EH (cell line): ENCODE measurements around the gene USP12.
A peak's percentile ranks its signal among the peaks of the same experiment; 100 is the strongest.
"Not testable (repeated sequence)": the region's sequence is repeated elsewhere in the genome, so short reads cannot be mapped to it uniquely, and the experiment has no call there.

Experiments used
- DNase-seq: peaks from one replicate; pipeline ENCODE4 v3.0.0-alpha.2; 2015; ENCODE audit warnings: low read depth

The USP12 gene

GRCh38 chr13:27149702-27150101 lies 21.9 kb downstream of the USP12 start:
- DNase-seq, result no peak

DNA sequence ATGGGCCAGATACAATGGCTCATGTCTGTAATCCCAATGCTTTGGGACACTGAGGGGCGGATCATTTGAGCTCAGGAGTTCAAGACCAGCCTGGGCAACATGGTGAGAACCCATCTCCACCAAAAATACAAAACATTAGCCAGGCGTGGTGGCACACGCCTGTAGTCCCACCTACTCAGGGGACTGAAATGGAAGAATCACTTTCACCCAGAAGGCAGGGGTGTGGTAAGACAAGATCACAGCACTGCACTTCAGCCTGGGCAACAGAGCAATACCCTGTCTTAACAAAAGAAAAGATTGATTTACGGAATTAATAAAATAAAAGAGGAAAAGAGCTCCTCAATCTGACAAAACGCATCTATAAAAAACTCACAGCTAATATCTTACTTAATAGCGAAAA lies 22.7 kb downstream of the USP12 start:
- DNase-seq, result no peak

GRCh38 chr13:27147530-27148170 lies 24.0 kb downstream of the USP12 start:
- DNase-seq, result no peak

DNA sequence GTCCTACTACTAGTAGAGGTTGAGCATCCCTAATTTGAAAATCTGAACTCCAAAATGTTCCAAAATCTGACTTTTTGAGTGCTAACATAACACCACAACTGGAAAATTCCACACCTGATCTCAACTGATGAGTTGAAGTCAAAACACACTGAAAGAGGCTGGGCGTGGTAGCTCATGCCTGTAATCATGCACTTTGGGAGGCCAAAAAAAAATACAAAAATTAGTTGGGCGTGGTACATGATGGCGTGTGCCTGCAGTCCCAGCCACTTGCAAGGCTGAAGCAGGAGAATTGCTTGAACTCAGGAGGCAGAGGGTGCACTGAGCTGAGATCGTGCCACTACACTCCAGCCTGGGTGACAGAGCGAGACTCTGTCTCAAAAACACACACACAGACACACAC lies 29.9 kb downstream of the USP12 start:
- DNase-seq, result no peak

DNA sequence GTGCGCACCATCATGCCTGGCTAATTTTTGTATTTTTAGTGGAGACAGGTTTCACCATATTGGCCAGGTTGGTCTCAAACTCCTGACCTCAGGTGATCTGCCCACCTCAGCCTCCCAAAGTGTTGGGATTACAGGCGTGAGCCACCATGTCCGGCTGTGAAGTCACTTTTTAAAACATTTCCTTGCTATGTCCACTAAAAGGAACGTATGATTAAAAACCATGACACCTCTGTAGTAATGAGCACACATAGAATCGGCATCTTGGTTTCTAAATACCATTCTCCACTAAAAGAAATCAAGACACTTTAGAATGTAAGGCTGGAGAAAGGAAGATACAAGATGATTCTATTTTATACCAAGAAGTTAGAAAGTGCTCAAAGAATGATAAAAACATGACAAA lies 30.5 kb downstream of the USP12 start:
- DNase-seq, result not testable (repeated sequence)

DNA sequence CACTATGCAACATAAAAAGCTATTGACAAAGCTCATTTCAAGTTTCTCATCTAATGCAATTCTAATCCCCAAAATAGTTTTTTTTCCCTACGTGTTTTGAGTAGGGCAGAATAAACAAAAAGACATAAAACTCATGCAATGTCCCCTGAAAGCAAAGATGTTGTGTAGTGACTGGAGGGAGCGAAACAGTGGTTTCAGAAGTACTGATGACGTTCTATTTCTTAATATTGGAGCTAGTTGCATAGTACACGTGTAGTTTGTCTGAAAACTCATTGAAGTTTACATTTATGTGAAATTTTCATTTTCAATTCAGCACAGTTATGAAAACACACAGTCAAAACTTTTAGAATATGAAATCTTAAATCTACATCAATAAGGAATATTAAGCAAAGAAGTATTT lies 31.6 kb downstream of the USP12 start:
- DNase-seq, result no peak

- no peak for DNase-seq
These were observed 32.0 kb downstream of the USP12 start for GRCh38 chr13:27139565-27139964.

DNA sequence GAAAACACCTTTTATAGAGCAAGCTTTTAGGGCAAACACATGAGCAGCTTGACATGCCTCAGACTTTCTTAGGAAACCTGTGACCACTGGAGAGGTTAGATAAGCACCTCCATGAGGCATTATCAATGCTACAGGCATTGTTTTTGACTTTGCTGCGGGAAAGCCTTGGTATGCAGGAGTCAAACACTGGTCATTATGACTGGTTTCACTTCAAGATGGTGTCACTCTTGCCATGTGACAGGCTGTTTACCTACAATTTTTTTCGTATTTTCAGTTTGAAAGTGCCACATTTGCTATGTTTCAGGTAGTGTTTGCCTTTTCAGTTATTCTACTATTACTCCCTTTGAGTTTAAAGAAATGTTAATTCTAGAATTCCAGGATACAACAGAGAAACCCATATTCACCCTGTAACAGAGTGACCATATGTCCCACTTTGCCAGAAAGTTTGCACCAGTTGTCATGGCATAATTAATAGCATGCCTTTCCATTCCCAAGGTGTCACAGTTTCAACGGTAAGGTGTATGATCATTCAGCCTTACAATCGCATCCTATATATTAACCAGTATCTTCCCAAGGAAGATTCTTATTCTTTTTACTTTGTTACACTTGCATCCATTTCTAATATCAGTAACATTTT lies 33.0 kb downstream of the USP12 start:
- DNase-seq, result no peak

- DNase-seq, result no peak
These were observed 33.9 kb downstream of the USP12 start for GRCh38 chr13:27137759-27138158.

- no peak for DNase-seq
These were observed 36.6 kb downstream of the USP12 start for GRCh38 chr13:27135023-27135422.

DNA sequence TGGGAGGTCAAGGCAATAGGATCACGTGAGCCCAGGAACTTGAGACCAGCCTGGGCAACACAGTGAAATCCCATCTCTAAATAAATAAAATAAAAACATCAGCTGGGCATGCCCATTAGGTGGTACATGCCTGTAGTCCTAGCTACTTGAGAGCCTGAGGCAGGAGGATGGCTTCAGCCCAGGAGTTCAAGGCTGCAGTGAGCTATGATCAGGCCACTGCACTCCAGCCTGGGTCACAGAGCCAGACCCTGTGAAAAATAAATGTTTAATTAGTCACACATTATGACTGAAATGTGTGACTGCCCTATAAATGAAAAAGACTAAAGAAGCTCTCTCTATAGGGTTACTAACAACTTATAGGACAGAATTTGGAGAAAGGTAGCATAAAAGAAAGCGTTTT lies 37.7 kb downstream of the USP12 start:
- peak; percentile 17 for DNase-seq

GRCh38 chr13:27132538-27132937 lies 39.1 kb downstream of the USP12 start:
- DNase-seq, result no peak

DNA sequence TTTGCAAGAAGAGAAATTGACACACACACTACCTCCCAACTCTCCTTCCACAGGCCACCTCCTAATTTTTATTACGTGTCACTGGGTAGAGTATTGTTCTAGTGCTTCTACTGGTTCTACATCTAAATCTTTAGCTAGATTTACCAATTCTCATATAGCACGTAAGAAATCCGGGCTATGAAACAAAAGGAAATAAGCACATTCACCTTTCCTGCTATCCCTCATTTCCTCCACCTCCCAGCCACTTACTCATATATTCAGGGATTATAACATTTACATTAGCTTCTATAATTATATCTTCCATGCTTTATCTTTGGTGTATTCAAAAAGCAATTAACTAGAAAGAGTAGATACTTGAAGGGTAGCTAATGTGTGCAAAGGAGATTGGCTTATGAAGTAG lies 39.7 kb downstream of the USP12 start:
- DNase-seq, result no peak

GRCh38 chr13:27130979-27131623 lies 40.5 kb downstream of the USP12 start:
- DNase-seq, result no peak

DNA sequence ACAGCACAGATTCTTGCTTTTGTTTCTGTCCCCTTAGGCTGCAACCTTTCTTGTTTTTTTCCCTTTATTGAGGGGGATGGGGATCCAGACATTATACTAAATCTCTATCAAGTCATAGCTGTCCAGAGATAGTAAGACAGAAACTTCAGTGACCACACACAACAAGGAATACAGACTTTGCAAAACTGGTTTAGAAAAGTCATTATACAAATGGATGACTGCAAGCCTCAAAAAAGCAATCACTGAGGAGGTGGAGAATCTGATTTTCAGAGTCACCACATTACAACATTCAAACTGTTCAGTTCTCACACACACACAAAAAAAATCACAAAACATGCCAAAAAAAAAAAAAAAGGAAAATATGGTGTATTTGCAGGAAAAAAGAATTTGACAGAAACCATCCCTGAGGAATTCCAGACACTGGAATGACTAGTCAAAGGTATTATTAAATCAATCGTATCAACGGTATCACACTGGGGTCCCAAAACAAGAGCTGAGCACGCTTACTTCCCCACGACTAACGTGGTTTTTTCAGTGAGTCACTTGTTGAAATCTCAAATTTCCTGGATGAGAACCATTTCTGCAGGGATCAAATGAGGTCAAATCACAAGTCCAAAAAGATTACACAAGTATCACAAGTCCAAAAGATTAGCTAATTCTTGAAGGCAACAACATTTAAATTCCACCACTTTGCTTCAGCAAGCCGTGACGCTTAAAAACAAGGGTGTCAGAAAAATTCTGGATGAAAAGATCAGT lies 41.2 kb downstream of the USP12 start:
- peak; percentile 66 for DNase-seq

DNA sequence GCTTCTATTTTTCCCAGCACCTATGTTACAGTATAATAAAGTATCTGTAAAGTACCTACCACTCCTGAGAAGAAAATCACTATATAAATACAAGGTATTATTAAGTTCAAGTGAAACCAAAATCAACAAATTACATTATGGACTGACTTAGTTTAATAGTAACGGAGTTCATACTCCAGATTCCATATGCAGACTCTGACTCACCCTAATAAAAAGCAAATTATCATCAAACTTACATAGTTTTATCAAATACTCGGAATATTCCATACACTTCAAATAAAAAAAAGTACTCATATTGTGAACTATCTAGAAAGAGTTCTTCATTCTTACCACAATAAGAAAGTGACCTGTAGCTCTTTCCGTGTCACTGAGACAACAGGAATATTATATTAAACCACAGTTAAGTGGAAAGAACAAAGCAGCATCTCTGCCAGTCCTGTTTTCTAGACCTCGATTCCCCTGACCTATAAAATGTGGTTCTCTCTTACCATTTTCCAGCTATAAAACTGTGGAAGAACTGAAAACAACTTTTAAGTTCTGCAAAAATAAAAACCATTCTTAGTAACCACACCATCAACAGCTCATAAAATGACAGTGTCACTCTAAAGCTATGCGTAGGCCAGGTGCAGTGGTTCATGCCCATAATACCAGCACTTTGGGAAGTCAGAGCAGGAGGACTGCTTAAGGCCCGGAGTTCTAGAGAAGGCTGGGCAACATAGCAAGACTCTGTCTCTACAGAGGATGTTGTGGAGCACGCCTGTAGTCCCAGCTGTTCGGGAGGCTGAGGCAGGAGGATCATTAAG lies 42.6 kb downstream of the USP12 start:
- DNase-seq, result peak; percentile 69

- DNase-seq, result no peak
These were observed 44.8 kb downstream of the USP12 start for GRCh38 chr13:27126859-27127258.

GRCh38 chr13:27125357-27126282 lies 46.0 kb downstream of the USP12 start:
- no peak for DNase-seq

DNA sequence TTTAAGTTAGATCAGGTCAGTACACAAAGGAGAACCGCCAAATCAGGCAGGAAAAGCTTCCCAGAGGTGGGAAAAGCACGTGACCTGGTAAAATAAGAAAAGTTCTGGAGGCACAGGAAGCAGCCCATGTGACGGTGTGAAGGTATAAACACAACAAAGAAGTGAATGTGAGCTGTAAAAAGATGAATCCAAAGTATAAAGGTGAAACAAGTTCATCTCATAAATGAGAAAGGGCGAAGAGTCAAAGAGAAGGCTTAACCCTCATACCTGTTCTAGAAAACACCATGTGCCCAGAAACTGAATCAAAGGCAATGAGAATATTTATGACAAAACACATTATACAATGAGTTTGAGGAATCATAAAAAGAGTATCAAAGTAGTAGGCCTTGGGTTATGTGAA lies 47.0 kb downstream of the USP12 start:
- DNase-seq, result no peak

DNA sequence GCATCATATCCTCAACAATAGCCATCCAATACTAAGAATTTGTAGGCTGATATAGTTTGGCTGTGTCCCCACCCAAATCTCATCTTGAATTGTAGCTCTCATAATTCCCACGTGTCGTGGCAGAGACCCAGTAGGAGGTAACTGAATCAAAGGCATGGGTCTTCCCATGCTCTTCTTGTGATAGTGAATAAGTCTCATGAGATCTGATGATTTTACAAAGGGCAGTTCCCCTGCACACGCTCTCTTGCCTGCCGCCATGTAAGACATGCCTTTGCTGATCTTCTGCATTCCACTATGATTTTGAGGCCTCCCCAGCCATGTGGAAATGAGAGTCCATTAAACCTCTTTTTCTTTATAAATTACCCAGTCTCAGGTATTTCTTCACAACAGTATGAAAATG lies 48.2 kb downstream of the USP12 start:
- DNase-seq, result not testable (repeated sequence)

GRCh38 chr13:27122036-27122435 lies 49.6 kb downstream of the USP12 start:
- no peak for DNase-seq
